ENCODE data around the gene UBL5.
"Not testable (repeated sequence)": the region's sequence is repeated elsewhere in the genome, so short reads cannot be mapped to it uniquely, and the experiment has no call there.

Gene UBL5

DNA sequence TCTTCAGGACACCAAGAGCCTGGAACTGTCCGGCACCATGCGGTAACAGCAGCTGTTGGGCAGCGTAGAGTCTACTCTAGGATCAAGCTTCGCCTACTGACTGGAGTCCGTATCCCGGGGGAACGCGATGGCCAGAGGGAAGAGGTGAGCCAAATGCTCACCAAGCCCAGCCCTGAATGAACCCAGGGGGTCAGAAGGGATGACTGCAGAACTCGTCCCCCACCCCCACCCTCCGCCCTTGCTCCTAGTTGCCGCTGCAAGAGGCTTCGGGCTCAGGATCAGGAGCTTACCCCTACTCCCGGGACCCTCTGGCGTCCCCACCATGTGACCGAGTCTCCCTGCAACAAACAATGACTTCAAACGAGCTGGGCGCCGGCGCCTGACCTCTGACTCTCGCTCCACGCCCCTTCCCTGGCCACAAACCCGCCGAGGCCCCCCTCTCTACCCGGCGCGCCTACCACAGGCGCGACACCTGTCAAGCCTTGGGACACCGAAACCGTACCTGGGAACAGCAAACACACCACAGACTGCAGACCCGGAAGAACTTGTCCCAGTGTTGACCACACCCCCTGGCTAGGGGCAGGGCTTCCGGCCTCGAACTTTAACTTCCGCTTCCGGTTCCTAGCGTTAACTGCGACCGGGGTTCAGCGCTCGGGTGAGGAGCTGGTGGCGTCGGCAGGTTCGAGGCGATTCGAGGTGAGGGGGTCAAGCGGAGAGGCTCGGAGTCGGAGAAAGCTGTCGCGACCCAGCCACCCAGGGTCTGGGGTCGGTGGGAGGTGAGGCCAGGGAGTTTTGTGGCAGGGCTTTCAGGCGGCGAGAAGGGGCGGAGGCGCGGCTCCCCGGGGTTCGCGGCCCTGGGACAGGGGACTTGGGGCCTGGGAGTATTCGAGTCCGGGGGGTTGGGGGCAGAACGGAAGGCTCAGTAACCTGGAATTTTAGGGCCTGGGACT is at the start of gene UBL5:
Gene UBL5 (plus strand): TSS at position 630 of the 950 bp plus-strand sequence. CDS start 420 bp downstream, outside the sequence.
- peak; percentile 92 for DNase-seq

DNA sequence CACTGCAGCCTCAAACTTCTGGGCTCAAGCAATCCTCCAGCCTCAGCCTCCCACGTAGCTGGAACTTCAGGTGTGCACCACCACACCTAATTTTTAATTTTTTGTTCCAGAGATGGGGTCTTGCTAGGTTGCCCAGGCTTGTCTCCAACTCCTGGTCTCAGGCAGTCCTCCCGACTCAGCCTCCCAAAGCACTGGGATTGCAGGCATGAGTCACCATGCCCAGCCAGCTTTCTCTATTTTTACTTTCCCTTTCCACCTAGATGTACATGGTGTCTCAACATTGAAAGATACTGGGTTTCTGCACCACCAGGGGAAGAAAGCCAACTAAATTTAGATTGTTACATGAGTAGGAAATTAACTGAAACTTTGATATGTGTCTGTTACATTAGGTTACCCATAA is 45.4 kb upstream of the UBL5 start:
- no peak for DNase-seq

- not testable (repeated sequence) for DNase-seq
These were observed 43.6 kb upstream of the UBL5 start for GRCh38 chr19:9784163-9784496.

DNA sequence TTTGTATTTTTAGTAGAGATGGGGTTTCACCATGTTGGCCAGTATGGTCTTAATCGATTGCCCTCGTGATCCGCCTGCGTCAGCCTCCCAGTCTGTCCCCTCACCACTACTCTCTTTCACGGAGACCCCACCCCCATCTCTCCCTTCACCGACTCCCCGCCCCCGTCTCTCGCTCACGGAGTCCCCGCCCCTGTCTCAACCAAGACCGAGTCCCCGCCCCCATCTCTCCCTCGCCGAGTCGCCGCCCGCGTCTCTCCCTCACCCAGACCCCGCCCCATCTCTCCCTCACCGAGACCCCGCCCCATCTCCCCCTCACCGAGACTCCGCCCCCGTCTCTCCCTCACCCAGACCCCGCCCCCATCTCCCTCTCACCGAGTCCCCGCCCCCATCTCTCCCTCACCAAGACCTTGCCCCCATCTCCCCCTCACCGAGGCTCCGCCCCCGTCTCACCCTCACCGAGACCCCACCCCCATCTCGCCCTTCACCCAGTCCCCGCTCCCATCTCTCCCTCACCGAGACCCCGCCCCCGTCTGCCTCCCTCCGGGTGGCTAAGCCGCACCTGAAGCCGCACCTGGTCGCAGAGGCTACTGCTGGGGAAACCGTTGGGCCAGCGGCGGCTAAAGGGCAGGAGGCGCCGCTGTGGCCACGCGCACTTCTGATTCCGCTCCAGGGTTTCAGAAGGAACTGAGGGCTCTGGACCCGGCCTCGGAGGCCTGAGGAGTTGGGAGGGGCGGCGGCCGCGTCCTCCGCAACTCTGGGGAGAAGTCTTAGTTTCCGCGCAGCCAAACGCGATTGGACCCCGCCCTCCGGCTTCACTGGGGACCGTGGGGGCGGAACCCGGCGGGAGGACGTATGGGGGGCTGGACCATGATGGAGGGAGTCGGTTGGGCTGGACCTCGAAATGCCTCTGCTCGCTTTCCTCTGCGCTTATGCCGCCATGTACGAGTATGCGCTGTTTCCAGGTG is 42.1 kb upstream of the UBL5 start:
- DNase-seq: peak; percentile 96

GRCh38 chr19:9786342-9786741 is 41.4 kb upstream of the UBL5 start:
- no peak for DNase-seq

GRCh38 chr19:9786819-9787218 is 40.9 kb upstream of the UBL5 start:
- DNase-seq: no peak

DNA sequence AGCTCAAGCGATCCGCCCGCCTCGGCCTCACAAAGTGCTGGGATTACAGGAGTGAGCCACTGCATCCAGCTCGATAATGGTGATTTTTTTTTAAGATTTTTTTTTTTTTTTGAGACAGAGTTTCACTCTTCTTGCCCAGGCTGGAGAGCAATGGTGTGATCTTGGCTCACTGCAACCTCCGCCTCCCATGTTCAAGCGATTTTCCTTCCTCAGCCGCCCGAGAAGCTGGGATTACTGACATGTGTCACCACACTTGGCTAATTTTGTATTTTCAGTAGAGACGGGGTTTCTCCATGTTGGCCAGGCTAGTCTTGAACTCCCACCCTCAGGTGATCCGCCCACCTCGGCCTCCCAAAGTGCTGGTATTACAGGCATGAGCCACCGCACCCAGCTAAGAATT is 39.1 kb upstream of the UBL5 start:
- DNase-seq: not testable (repeated sequence)

GRCh38 chr19:9789066-9789465 is 38.7 kb upstream of the UBL5 start:
- no peak for DNase-seq

GRCh38 chr19:9789579-9789978 is 38.1 kb upstream of the UBL5 start:
- not testable (repeated sequence) for DNase-seq

GRCh38 chr19:9791073-9791367 is 36.7 kb upstream of the UBL5 start:
- not testable (repeated sequence) for DNase-seq

- DNase-seq: peak; percentile 94
These were observed 36.0 kb upstream of the UBL5 start for GRCh38 chr19:9791552-9792205.

DNA sequence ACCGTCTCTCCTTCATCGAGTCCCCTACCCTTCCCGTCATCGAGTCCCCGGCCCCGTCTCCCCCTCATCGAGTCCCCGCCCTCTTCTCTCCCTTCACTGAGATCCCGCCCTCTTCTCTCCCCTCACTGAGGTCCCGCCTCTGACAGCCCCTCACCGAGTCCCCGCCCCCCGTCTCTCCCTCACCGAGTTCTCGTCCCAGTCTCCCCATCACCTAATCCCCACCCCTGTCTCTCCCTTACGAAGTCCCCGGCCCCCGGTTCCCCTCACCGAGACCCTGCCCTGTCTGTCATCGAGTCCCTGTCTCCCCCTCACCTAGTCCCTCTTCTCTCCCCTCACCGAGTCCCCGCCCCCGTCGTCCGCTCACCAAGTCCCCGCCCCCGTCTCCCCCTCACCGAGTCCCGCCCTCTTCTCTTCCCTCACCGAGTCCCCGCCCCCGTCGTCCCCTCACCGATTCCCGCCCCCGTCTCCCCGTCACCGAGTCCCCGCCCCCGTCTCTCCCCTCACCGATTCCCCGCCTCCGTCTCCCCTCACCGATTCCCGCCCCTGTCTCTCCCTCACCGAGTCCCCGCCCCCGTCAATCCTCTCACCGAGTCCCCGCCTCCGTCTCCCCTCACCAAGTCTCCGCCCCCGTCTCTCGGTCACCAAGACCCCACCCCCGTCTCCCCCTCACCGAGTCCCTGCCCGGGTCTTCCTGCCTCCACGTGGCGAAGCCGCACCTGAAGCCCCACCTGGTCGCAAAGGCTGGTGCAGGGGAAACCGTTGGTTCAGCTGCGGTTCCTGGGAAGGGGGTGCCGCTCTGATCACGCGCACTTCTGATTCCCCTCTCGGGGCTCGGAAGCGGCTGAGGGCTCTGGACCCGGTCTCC is 35.3 kb upstream of the UBL5 start:
- DNase-seq: peak; percentile 91

DNA sequence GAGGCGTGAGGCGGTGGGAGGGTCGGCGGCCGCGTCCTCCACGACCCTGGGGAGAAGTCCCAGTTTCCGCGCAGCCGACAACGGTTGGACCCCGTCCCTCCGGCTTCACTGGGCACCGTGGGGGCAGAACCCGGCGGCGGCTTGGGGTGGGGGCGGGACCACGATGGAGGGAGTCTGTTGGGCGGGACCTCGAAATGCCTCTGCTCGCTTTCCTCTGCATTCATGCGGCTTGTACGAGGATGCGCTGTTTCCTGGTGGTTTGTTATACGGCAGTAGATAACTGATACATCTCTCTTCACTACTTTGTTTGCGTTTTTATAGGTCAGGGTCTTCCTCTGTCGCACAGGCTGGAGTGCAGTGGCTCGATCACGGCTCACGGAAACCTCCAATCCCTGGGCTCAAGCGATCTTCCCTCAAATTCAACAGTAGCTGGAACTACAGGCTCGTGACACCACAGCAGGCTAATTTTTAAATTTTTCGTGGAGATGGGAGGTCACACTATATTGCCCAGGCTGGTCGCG is 34.6 kb upstream of the UBL5 start:
- no peak for DNase-seq

GRCh38 chr19:9796113-9796773 is 31.5 kb upstream of the UBL5 start:
- DNase-seq: peak; percentile 74

- DNase-seq: no peak
These were observed 29.8 kb upstream of the UBL5 start for GRCh38 chr19:9797871-9798270.

DNA sequence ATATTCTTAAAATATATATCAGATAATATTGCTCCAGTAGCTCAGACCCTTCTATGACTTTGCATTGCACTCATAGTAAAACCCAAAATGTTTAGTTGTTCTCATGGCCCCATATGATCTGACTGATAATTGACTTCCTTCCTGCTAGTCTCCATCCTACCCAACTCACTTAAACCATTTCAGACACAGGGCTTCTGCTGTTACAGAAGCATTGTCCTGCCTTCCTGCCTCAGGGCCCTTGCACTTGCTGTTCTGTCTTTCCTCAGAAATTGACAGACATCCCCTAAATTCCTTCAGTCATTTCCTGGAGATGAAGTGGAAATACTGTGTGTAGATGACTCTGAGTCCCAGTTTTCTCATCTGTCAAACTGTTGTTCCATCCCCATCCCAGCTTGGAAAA is 28.6 kb upstream of the UBL5 start:
- DNase-seq: no peak

- DNase-seq: no peak
These were observed 25.7 kb upstream of the UBL5 start for GRCh38 chr19:9801976-9802375.

- no peak for DNase-seq
These were observed 20.9 kb upstream of the UBL5 start for GRCh38 chr19:9806803-9807202.

DNA sequence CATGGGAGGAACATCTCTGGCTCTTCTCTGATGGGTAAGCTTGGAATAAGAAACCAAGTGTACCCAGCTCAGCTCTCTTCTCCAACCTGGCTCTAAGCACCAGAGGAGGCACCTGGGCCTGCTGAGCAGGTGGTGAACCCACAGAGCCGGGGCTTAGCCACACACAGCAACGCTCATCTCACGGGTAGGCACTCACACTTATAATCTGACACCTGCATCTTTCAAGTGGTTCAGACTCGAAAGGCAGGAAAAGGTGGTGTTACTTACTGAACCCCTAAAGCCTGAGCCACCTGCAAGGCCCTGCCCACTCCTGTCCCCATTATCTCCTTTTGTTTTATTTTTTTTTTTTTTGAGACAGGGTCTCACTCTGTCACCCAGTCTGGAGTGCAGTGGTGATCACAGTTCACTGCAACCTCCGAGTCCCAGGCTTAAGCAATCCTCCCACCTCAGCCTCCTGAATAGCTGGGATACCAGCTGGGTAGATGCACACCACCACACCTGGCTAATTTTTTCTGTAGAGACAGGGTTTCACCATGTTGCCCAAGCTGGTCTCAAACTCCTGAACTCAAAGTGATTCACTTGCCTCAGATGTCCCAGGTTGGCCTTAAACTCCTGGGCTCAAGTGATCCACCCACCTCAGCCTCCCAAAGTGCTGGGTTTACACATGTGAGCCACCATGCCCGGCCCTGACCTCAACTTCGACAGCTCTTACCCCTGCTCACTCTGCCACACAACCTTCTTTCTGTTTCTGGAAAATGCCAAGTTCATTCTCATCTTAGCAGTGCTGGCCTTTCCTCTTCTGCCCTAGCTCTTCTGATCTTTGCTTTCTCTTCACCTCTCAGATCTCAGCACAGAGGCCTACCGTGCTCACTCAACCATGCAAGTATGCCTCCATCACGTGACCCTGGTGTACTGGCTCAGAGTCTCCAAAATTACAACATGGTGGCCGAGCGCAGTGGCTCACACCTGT is 18.6 kb upstream of the UBL5 start:
- no peak for DNase-seq

GRCh38 chr19:9811139-9811538 is 16.6 kb upstream of the UBL5 start:
- no peak for DNase-seq

All from activated CD8-positive, alpha-beta memory T cell treated with anti-CD3 and anti-CD28 coated beads, Interleukin-2, amount 50 U/mL, for 48 hours (primary cell).